ENCODE measurements around the gene PCSK9. TPM values are rescaled to one million over a fixed set of nuclear protein-coding genes. Genes with fewer than 3 reads are reported as not detected.

Gene PCSK9
- total and polyA plus RNA-seq, 2 experiments from 2014 or later: 77.6 to 327 TPM

GRCh38 chr1:55103891-55104290 is 64.5 kb downstream of the PCSK9 start:
- ATAC-seq (no peak), DNase-seq (ENCODE audit: low spot score) (no peak)
- no peaks in the 10 kb centered on the region for H3K27me3 ChIP-seq (ENCODE audit: insufficient read depth)
- no peaks in the 10 kb centered on the region for H3F3A ChIP-seq (replicated peaks; ENCODE audit: low read depth)
- H3K9me3 Mint-ChIP-seq: no peaks in the 10 kb centered on the region
- H3K27ac ChIP-seq (ENCODE audit: low read depth): no peak overlapping the region
- no peak overlapping the region for H3K27ac Mint-ChIP-seq
- peaks cover 1% of the 10 kb centered on the region; the same call in 1 of the 3 replicates for H3K4me1 Mint-ChIP-seq
- no peaks in the 10 kb centered on the region for H3K9me2 ChIP-seq (ENCODE audit: insufficient read depth)
- H3K36me3 ChIP-seq (ENCODE audit: insufficient read depth): peaks cover 38% of the 10 kb centered on the region; the same call in 1 of the 2 replicates
- peaks cover 52% of the 10 kb centered on the region for H3K36me3 Mint-ChIP-seq (ENCODE audit: low read depth)
- H3K4me2 ChIP-seq: no peak overlapping the region
- no peak overlapping the region for H2AFZ ChIP-seq
- no peak overlapping the region for H3K4me3 Mint-ChIP-seq
- no peaks in the 10 kb centered on the region for H4K20me1 ChIP-seq (replicated peaks; ENCODE audit: insufficient read depth)
- H3K4me3 ChIP-seq: no peak overlapping the region
- no peaks in the 10 kb centered on the region for H3K4me1 ChIP-seq (ENCODE audit: insufficient read depth)
- H3K27me3 Mint-ChIP-seq (ENCODE audit: insufficient read depth, low read depth, poor library complexity): no peaks in the 10 kb centered on the region
- H3K79me2 ChIP-seq (replicated peaks; ENCODE audit: insufficient read depth): no peaks in the 10 kb centered on the region
- TF ChIP-seq POLR2AphosphoS5 (IDR thresholded peaks at IDR 0.05; ENCODE audit: low read depth) (no peak), ETS1 (IDR thresholded peaks at IDR 0.05) (no peak), EZH2phosphoT487 (IDR thresholded peaks at IDR 0.05; ENCODE audit: unreplicated experiment) (no peak), CREB1 (CRISPR knock-in tag; IDR thresholded peaks at IDR 0.05; ENCODE audit: low read depth) (no peak), NANOG (IDR thresholded peaks at IDR 0.05; ENCODE audit: borderline replicate concordance) (no peak), ZNF462 (CRISPR knock-in tag; IDR thresholded peaks at IDR 0.05) (no peak), JUNB (IDR thresholded peaks at IDR 0.05; ENCODE audit: unreplicated experiment) (no peak), ZNF331 (CRISPR knock-in tag; IDR thresholded peaks at IDR 0.05; ENCODE audit: low read depth) (no peak), STAT1 (IDR thresholded peaks at IDR 0.05; ENCODE audit: unreplicated experiment) (no peak)
